Measurements from ENCODE around the gene MSRB1. TPM values are rescaled to one million over a fixed set of nuclear protein-coding genes. Genes with fewer than 3 reads are reported as not detected.

The MSRB1 gene
- total RNA-seq, 2 donors from 2014 or later: 11.0 to 12.4 TPM

- WGBS: 35% methylated on average over 20 of the region's 21 CpGs
Observed at GRCh38 chr16:1913327-1914083, 29.5 kb downstream of the MSRB1 start.

DNA sequence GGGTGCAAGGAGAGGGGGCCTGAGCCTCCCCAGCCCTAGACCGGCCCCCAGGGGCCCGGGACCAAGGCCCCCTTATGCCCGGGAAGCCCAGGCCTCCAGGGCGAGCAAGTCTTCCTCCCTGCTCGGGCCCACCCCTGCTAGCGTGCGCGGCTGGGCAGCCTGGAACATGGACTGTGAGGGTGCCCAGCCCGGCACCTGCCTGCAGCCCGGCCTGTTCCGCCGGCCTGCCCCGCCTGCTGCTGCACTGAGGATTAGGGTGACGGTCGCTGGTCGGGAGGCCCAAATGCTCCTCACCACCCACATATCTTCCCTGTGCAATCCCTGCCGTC lies 30.8 kb downstream of the MSRB1 start:
- H3K27me3 ChIP-seq (replicated peaks; ENCODE audit: insufficient read depth): peaks cover 6% of the 10 kb centered on the region
- TF ChIP-seq, protein P1, sequence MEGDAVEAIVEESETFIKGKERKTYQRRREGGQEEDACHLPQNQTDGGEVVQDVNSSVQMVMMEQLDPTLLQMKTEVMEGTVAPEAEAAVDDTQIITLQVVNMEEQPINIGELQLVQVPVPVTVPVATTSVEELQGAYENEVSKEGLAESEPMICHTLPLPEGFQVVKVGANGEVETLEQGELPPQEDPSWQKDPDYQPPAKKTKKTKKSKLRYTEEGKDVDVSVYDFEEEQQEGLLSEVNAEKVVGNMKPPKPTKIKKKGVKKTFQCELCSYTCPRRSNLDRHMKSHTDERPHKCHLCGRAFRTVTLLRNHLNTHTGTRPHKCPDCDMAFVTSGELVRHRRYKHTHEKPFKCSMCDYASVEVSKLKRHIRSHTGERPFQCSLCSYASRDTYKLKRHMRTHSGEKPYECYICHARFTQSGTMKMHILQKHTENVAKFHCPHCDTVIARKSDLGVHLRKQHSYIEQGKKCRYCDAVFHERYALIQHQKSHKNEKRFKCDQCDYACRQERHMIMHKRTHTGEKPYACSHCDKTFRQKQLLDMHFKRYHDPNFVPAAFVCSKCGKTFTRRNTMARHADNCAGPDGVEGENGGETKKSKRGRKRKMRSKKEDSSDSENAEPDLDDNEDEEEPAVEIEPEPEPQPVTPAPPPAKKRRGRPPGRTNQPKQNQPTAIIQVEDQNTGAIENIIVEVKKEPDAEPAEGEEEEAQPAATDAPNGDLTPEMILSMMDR (IDR thresholded peaks at IDR 0.05): no peak
- TF ChIP-seq POLR2A (IDR thresholded peaks at IDR 0.05): no peak
- no peak for TF ChIP-seq POLR2AphosphoS5 (IDR thresholded peaks at IDR 0.05)
- no peaks in the 10 kb centered on the region for H3K9me3 ChIP-seq
- no peaks in the 10 kb centered on the region for H3K4me1 ChIP-seq (replicated peaks)
- no peak for DNase-seq (ENCODE audit: low spot score)
- intact Hi-C loops (cut with DNase I): no loop called here
- H3K27ac ChIP-seq: no peak overlapping the region
- no peaks in the 10 kb centered on the region for H3K36me3 ChIP-seq
- no peak overlapping the region for H3K4me3 ChIP-seq
- 85% methylated on average over 13 of the region's 17 CpGs for WGBS

More at GRCh38 chr16:1913327-1914083, 29.5 kb downstream of the MSRB1 start:
- Histone ChIP-seq H3K9me3 (no peaks in the 10 kb centered on the region), H3K4me1 (replicated peaks) (no peaks in the 10 kb centered on the region), H3K27me3 (replicated peaks; ENCODE audit: insufficient read depth) (peaks cover 15% of the 10 kb centered on the region), H3K36me3 (no peaks in the 10 kb centered on the region), H3K27ac (no peak overlapping the region), H3K4me3 (no peak overlapping the region)
- TF ChIP-seq, protein P1 (IDR thresholded peaks at IDR 0.05): no peak
- TF ChIP-seq POLR2AphosphoS5 (IDR thresholded peaks at IDR 0.05) (no peak), POLR2A (IDR thresholded peaks at IDR 0.05) (no peak)
- intact Hi-C loops (cut with DNase I): no loop called here
- DNase-seq (ENCODE audit: low spot score): peak; percentile 28

GRCh38 chr16:1911467-1912214 lies 31.4 kb downstream of the MSRB1 start:
- Histone ChIP-seq H3K9me3 (no peaks in the 10 kb centered on the region), H3K4me1 (replicated peaks) (no peaks in the 10 kb centered on the region), H3K4me3 (no peak overlapping the region), H3K36me3 (no peaks in the 10 kb centered on the region), H3K27ac (no peak overlapping the region), H3K27me3 (replicated peaks; ENCODE audit: insufficient read depth) (peaks cover 4% of the 10 kb centered on the region)
- intact Hi-C loops (cut with DNase I): no loop called here
- TF ChIP-seq POLR2A (IDR thresholded peaks at IDR 0.05): no peak
- TF ChIP-seq, protein P1 (IDR thresholded peaks at IDR 0.05): no peak
- TF ChIP-seq POLR2AphosphoS5 (IDR thresholded peaks at IDR 0.05): no peak
- WGBS: 89% methylated on average over 59 of the region's 59 CpGs
- DNase-seq (ENCODE audit: low spot score): no peak

DNA sequence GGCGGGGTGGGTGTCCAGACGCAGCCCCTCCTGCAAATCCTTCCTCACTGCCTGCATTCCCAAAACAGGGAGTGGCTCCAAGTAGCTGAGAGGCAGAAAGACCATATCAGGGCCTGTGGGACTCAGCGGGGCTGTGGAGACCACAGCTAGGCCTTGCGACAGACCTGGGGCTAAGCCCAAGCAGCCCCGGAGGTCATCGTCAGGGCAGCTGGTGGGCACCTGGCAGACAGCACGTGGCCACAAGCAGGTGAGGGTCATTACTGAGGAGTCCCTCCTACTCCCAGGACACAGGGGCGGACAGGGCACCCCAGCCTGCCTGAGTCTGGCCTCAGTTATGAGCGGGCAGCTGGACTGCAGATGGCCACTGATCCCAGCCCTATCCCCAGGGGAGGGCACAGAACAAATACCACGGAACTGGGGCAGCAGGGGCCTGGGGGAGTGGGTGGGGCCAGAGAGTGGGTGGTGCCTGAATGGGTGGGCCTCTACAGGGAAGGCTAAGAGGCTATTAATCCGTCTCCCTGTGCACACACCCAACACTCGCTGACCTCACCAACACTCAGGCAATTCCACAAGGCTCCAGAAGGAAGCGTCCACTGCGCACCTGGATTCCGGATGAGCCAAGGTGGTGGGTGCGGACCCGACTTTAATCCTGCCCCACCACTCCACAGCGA lies 33.3 kb downstream of the MSRB1 start:
- H3K9me3 ChIP-seq: no peaks in the 10 kb centered on the region
- no peaks in the 10 kb centered on the region for H3K4me1 ChIP-seq (replicated peaks)
- no peak for DNase-seq (ENCODE audit: low spot score)
- WGBS: 81% methylated on average over 18 of the region's 18 CpGs
- no peaks in the 10 kb centered on the region for H3K36me3 ChIP-seq
- H3K27ac ChIP-seq: no peak overlapping the region
- intact Hi-C loops (cut with DNase I): no loop called here
- no peak overlapping the region for H3K4me3 ChIP-seq
- TF ChIP-seq POLR2A (IDR thresholded peaks at IDR 0.05) (no peak), POLR2AphosphoS5 (IDR thresholded peaks at IDR 0.05) (no peak)
- TF ChIP-seq, protein P1 (IDR thresholded peaks at IDR 0.05): no peak
- H3K27me3 ChIP-seq (replicated peaks; ENCODE audit: insufficient read depth): no peaks in the 10 kb centered on the region

Measured in prostate gland (tissue), 2 donors.